Heart left ventricle (tissue), 13 donors: ENCODE data around the gene ACAD10.

ENCODE experiments used
- POLR2A ChIP-seq, 2 donors: fragments of 450-650 bp; IDR thresholded peaks; one replicate each; pipeline ENCODE4 v1.6.1; 2017; ENCODE audit warnings: antibody characterized with exemption in 2 of 2, mild to moderate bottlenecking in 2 of 2, moderate library complexity in 2 of 2
- TF ChIP-seq, protein P1 (sequence below), 12 donors: fragments of 200-600 bp; sonication (generic) in 4 of 12; IDR thresholded peaks; one replicate each; pipeline versions ENCODE4 v1.5.0 to v1.8.0; 2018 to 2022; ENCODE audit warnings: antibody characterized with exemption in 12 of 12, mild to moderate bottlenecking in 5 of 12
- donor health status: ischemic (EF 13 %, LVEDD 7.1; RV severe dilation, severe dysfunction).
- donor health status: DM: no; HTN: yes; CAD: no.
- donor health status: DM: no; HTN: no; CAD: no.
- donor health status: ischemic (EF 25% LVEDD 6.9; RV normal size, moderate dysfunction).
- donor health status: ischemic (EF 25% LVEDD 5.7; RV mildly dilated, moderate dysfunction).
- donor health status: ischemic (EF 35%, LVEDD 5.7; RV mildly dilated, moderate dysfunction).
- donor health status: nonischemic (EF 11% LVEDD 7.7; RV severe dilation, severe dysfunction).
- donor health status: DM: yes; HTN: yes; CAD: no.
- donor health status: PGD.
- donor health status: ischemic (EF 29% LVEDD 5.4; RV normal size, mild dysfunction).
- donor health status: nonischemic (EF 23%, LVEDD 6.1; RV moderate dilation, normal function).

DNA sequence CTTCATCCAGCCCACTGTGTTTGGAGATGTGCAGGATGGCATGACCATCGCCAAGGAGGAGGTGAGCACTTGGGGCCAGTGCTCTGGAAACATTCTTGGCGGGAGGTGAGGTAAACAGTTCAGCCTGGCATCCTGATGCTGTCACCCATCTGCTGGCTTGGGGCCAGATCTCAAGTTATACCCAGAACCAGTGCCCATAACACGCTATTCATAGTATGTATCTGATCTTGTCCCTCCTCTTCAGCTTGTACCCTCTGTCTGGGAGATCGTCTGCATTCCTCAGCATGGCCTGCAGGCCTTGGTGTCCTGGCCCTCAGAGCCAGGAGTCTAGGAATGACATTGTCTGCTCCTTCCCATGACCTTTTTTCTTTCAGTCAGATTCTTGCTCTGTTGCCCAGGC lies 112.3 kb downstream of the ACAD10 start:
- TF ChIP-seq, protein P1, sequence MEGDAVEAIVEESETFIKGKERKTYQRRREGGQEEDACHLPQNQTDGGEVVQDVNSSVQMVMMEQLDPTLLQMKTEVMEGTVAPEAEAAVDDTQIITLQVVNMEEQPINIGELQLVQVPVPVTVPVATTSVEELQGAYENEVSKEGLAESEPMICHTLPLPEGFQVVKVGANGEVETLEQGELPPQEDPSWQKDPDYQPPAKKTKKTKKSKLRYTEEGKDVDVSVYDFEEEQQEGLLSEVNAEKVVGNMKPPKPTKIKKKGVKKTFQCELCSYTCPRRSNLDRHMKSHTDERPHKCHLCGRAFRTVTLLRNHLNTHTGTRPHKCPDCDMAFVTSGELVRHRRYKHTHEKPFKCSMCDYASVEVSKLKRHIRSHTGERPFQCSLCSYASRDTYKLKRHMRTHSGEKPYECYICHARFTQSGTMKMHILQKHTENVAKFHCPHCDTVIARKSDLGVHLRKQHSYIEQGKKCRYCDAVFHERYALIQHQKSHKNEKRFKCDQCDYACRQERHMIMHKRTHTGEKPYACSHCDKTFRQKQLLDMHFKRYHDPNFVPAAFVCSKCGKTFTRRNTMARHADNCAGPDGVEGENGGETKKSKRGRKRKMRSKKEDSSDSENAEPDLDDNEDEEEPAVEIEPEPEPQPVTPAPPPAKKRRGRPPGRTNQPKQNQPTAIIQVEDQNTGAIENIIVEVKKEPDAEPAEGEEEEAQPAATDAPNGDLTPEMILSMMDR (IDR thresholded peaks at IDR 0.05): no peak
- TF ChIP-seq POLR2A (IDR thresholded peaks at IDR 0.05): no peak
